HL-60/S4 (cell line): ENCODE measurements around the gene ISOC2.
"Not testable (repeated sequence)": the region's sequence is repeated elsewhere in the genome, so short reads cannot be mapped to it uniquely, and the experiment has no call there.

Source experiments
- in situ Hi-C: fragments of 300-500 bp; cut with MboI; formaldehyde crosslinking; loops from 2 replicates; pipeline ENCODE4 v1.14.3; 2022; ENCODE audit warnings: low sequenced_read_pairs

Gene ISOC2

GRCh38 chr19:55443045-55443823 is 18.2 kb downstream of the ISOC2 start, which contains the start of gene SHISA7:
Gene SHISA7 (minus strand): TSS chr19:55443300. CDS start chr19:55442863, 437 bp downstream.
- in situ Hi-C loops = no loop called here

DNA sequence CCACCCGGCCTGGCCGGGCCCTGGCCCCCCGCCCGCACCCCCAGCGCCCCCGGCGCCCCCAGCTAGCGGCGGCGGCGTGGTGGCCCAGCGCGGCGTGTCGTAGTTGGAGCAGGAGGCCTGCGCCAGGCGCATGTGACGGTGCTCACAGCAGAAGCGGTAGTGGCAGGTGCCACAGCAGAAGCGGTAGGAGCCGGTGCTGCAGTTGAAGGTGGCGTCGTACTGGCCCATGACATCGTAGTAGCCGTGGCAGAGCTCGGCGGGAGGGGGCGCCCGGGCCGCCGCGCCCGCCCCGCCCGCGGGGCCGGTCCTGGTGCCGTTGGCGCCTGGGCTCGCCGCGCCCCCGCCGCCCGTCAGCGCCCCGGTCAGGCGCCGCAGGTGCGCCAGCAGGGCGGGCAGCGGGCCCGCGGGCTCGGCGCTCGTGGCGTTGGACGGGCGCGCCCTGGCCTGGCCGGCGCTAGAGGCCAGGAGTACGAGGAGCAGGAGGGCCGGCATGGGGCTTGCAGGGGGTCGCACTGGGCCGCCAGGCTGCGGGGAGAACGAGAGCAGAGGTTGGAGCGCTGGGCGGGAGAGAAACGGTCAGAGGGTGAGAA is 19.0 kb downstream of the ISOC2 start:
- in situ Hi-C loops = no loop called here

GRCh38 chr19:55441692-55442321 is 19.6 kb downstream of the ISOC2 start:
- in situ Hi-C loops = no loop called here

- in situ Hi-C loops = no loop called here
Observed at GRCh38 chr19:55441319-55441691, 20.1 kb downstream of the ISOC2 start.

DNA sequence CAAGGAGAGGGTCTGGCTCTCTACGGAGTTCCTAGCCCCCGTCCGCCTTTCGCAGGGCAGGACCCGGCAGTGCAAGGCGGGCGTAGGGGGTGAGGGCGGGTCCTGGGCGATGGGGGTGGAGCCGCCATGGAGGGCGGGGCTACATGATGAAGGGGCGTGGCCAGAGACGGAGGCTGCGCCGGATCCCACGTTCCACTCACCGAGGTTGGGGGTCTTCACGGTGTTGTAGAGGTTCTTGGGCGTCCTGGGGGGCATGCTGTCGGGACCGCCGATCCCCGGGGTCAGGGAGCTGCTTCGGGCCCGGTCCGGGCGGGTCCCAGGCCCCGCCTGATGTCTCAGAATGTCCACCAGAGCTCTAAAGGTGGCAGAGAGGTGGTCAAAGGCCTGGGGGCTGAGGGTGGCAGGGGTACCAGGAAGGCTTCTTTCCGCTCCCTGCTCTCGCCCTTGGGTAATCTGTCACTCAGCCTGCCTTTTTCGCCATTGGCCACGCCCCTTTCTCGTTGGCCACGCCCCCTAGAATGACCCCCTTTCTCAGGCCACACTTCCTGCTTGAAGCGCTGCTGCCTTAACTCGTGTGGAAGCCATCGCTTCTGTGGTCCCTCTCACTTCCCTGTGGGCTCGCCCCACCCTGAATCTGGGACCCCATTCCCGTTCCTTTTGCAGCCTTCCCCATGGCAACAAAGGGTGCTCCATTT is 20.9 kb downstream of the ISOC2 start:
- in situ Hi-C loops = no loop called here

DNA sequence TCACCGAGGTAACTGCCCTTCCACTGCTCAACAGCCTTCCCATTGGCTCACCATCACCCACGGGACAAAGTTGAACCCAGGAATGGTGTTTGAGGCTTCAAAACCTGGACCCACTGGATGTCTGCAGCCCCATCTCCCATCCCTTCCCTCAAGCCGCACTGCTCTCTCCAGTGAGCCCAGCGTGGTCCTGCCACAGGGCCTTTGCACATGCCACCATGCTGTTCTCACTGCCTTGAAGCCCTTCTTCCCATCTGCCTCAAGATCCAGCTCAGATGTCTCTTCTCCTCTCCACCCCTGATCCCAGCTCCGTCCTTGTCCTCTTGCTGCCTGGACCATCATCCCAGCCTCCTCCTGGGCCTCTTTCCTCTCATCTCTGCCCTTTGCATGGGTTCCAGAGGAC is 22.4 kb downstream of the ISOC2 start:
- in situ Hi-C loops = no loop called here

GRCh38 chr19:55437410-55437809 is 24.0 kb downstream of the ISOC2 start:
- in situ Hi-C loops = no loop called here

DNA sequence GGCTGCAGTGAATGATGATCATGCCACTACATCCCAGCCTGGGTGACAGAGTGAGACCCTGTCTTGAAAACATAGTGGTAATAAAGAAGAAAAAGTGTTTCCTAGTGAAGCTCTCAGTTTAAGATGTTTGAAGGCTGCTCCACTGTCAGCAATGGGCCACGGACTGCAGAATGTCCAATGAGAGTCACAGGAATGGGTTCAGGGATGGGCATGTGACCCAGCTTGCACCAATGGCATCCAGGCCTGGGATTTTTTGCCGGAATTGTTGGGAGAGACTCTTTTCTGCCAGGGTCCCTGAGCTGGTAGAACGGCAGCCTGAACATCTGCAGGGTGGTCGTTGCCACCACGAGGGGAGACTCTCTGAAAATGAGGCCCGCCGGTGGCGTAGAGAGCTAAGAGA is 24.6 kb downstream of the ISOC2 start:
- in situ Hi-C loops = no loop called here

DNA sequence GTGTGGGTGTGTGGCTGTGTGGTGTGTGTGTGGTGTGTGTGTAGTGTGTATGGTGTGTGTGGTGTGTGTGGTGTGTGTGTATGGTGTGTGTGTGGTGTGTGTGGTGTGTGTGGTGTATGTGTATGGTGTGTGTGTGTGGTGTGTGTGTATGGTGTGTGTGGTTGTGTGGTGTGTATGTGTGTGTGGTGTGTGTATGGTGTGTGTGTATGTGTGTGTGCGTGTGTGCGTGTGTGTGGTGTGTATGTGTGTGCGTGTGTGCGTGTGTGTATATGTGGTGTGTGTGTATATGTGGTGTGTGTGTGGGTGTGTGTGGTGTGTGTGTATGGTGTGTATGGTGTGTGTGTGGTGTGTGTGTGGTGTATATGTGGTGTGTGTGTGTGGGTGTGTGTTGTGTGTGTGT is 26.4 kb downstream of the ISOC2 start:
- in situ Hi-C loops = no loop called here

DNA sequence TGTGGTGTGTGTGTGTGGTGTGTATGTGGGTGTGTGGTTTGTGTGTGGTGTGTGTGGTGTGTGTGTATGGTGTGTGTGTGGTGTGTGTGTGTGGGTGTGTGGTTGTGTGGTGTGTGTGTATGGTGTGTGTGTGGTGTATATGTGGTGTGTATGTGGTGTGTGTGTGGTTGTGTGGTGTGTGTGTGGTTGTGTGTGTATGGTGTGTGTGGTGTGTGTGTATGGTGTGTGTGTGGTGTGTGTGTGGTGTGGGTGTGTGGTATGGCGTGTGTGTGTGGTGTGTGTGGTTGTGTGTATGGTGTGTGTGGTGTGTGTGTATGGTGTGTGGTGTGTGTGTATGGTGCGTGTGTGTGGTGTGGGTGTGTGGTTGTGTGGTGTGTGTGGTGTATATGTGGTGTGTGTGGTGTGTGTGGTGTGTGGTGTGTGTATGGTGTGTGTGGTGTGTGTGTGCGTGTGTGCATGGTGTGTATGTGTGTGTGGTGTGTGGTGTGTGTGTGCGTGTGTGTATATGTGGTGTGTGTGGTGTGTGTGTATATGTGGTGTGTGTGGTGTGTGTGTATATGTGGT is 27.0 kb downstream of the ISOC2 start:
- in situ Hi-C loops = no loop called here

DNA sequence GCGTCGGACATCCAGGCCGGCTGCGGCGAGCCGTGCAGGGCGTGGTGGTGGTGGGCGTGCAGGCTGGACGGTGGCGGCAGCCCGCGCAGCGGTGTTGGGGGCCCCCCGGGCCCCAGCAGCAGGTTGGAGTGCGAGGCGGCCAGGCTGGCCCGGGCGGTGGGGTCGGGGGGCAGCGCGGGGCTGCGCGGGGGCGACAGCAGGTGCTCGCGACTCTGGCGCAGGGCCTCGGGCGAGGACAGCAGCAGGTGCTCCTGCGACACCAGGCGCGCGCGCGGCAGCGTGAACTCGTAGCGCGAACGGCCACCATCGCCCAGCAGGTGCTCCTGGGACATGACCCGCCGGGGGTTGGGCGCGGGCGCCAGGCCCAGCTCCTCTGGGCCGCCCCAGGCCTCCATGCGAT is 28.1 kb downstream of the ISOC2 start:
- in situ Hi-C loops = no loop called here

- in situ Hi-C loops = no loop called here
Observed at GRCh38 chr19:55432241-55432959, 29.0 kb downstream of the ISOC2 start.

DNA sequence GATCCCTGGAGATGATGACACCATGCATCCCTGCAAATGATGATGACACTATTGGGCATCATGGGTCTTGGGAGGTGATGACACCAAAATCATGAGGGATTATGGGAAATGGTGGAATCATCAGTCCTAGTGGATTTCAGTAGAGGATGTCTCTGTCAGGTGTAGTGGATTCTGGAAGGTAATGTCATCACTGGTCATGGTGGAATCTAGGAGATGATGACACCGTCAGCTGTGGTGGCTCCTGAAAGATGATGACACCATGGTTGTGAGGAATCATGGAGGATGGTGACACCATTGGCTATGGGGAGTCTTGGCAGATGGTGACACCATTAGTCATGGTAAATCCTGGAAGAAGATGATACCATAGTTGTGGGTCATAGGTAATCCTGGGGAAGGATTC is 30.3 kb downstream of the ISOC2 start:
- in situ Hi-C loops = no loop called here

GRCh38 chr19:55426042-55426441 is 35.4 kb downstream of the ISOC2 start:
- in situ Hi-C loops = no loop called here

- in situ Hi-C loops = no loop called here
Observed at GRCh38 chr19:55424518-55424917, 36.9 kb downstream of the ISOC2 start.

- in situ Hi-C loops = no loop called here
Observed at GRCh38 chr19:55423225-55424005, 38.0 kb downstream of the ISOC2 start.

GRCh38 chr19:55421281-55421680 is 40.2 kb downstream of the ISOC2 start:
- in situ Hi-C loops = not testable (repeated sequence)

DNA sequence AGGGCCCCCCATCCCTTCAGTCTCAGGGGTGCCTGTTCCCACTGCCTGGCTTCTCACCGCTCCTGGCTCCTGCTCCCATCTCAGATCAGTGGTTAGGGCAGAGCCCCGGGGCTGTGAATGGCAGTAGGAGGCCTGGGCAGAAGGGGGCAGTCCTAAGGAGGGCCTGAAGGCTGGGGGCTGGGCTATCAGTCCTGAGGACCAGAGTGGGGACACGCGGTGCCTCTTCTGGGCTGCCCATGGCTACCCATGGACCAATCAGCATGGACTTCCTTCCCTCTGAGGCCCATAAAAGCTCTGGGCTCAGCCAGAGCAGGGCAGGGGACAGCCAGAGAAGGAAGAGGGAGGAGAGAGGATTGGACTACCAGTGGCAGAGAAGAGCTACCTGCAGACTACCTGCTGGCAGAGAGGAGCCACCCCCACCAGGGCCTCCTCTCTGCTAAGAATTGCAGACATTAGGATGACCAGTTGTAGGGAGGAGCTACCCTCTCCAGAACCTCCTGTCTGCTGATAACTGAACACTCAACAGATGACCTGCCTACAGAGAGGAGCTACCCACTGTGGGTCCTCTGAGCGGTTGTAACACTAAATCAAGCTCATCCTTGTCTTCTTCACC is 41.7 kb downstream of the ISOC2 start:
- in situ Hi-C loops = loop anchor here (10.0 kb wide), 2 partner anchors 205 to 275 kb away; partner anchors contain the start of gene TNNT1

DNA sequence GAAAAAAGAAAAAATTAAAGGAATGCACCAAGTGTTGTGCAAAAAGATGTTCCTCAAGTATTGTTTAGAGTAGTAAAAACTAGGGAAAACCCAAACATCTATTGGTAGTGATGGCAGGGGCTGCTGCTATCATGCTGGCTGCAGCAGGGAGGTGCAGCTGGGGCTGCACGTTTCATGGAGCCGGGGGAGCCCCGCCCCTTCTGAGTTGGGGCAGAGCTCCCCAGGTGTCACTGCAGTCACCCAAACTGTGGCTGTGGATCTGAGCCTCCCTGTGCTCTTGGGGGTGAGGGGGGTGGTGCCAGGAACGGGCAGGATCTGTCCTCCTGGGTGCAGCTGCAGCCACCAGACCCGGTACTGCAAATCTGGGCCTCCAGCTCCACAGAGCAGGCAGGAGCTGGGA is 42.3 kb downstream of the ISOC2 start:
- in situ Hi-C loops = loop anchor here (10.0 kb wide), 2 partner anchors 204 to 274 kb away; partner anchors contain the start of gene TNNT1
